Nephron progenitor cell (in vitro differentiated cells): ENCODE data around the gene ZNF385C.

Experiments
- DNase-seq: peaks from one replicate; pipeline ENCODE4 v3.0.0; 2021
- H3K27ac Mint-ChIP-seq: 2 replicates; pipeline ENCODE4 v1.8.0; 2021; ENCODE audit warnings: mild to moderate bottlenecking, moderate library complexity, mixed read lengths
- H3K27me3 Mint-ChIP-seq: 2 replicates; pipeline ENCODE4 v1.8.0; 2021; ENCODE audit warnings: mild to moderate bottlenecking, low read depth, mixed read lengths; ENCODE audit not compliant: poor library complexity
- H3K36me3 Mint-ChIP-seq: 2 replicates; pipeline ENCODE4 v1.8.0; 2021; ENCODE audit warnings: low read depth, mixed read lengths
- H3K4me1 Mint-ChIP-seq: 2 replicates; pipeline ENCODE4 v1.8.0; 2021; ENCODE audit warnings: mixed read lengths
- H3K4me3 Mint-ChIP-seq: 2 replicates; pipeline ENCODE4 v1.8.0; 2021; ENCODE audit warnings: mild to moderate bottlenecking, moderate library complexity, mixed read lengths
- H3K9me3 Mint-ChIP-seq: 2 replicates; pipeline ENCODE4 v1.8.0; 2021; ENCODE audit warnings: mild to moderate bottlenecking, moderate library complexity, mixed read lengths
- CTCF ChIP-seq: fragments of 200-600 bp; sonication (generic); IDR thresholded peaks from 2 replicates; pipeline ENCODE4 v1.5.0; 2021; ENCODE audit warnings: antibody characterized with exemption

The ZNF385C gene

GRCh38 chr17:42053731-42054500, 44.4 kb downstream of the ZNF385C start:
- H3K9me3 Mint-ChIP-seq: no peaks in the 10 kb centered on the region
- H3K27ac Mint-ChIP-seq: no peak overlapping the region
- H3K27me3 Mint-ChIP-seq: peaks cover 21% of the 10 kb centered on the region
- TF ChIP-seq CTCF: no peak
- H3K4me1 Mint-ChIP-seq: peaks cover 90% of the 10 kb centered on the region
- DNase-seq: peak; percentile 52
- no peaks in the 10 kb centered on the region for H3K36me3 Mint-ChIP-seq
- peak overlapping the region; percentile 89 for H3K4me3 Mint-ChIP-seq

- Mint-ChIP-seq H3K4me3 (peak overlapping the region; percentile 89), H3K27ac (no peak overlapping the region), H3K9me3 (no peaks in the 10 kb centered on the region), H3K36me3 (no peaks in the 10 kb centered on the region), H3K4me1 (peaks cover 86% of the 10 kb centered on the region), H3K27me3 (peaks cover 21% of the 10 kb centered on the region)
- no peak for DNase-seq
- no peak for TF ChIP-seq CTCF
Measured at GRCh38 chr17:42052346-42052877, 45.9 kb downstream of the ZNF385C start.

GRCh38 chr17:42051645-42052044, 46.6 kb downstream of the ZNF385C start:
- Mint-ChIP-seq H3K36me3 (no peaks in the 10 kb centered on the region), H3K27ac (no peak overlapping the region), H3K4me1 (peaks cover 78% of the 10 kb centered on the region), H3K4me3 (peak overlapping the region; percentile 89), H3K27me3 (peaks cover 21% of the 10 kb centered on the region), H3K9me3 (no peaks in the 10 kb centered on the region)
- DNase-seq: no peak
- no peak for TF ChIP-seq CTCF

- Mint-ChIP-seq H3K36me3 (no peaks in the 10 kb centered on the region), H3K9me3 (no peaks in the 10 kb centered on the region), H3K4me1 (peaks cover 73% of the 10 kb centered on the region), H3K27ac (no peak overlapping the region), H3K4me3 (peak overlapping the region; percentile 89), H3K27me3 (peaks cover 21% of the 10 kb centered on the region)
- DNase-seq: no peak
- TF ChIP-seq CTCF: no peak
Measured at GRCh38 chr17:42051013-42051400, 47.3 kb downstream of the ZNF385C start.

- Mint-ChIP-seq H3K9me3 (no peaks in the 10 kb centered on the region), H3K36me3 (no peaks in the 10 kb centered on the region), H3K27ac (no peak within 1 kb of the TSS), H3K4me1 (peaks cover 73% of the 10 kb centered on the region), H3K27me3 (peaks cover 23% of the 10 kb centered on the region), H3K4me3 (peak within 1 kb of the TSS; percentile 90)
- TF ChIP-seq CTCF: peak; percentile 24
- peak; percentile 76 for DNase-seq
Measured at GRCh38 chr17:42050393-42051012, 47.8 kb downstream of the ZNF385C start, which contains the start of gene C17orf113. Gene C17orf113 (minus strand): TSS chr17:42050601. CDS start chr17:42043376, 7,225 bp downstream.
